ENCODE results near the gene PDCD4. TPM values are rescaled to one million over a fixed set of nuclear protein-coding genes. Genes with fewer than 3 reads are reported as not detected.
A peak's percentile ranks its signal among the peaks of the same experiment; 100 is the strongest.

The PDCD4 gene
- total and polyA plus RNA-seq, 2 of the 13 experiments (the other 11 are each of a cell fraction or from before 2014, with no cell fraction given): 22.8 to 56.2 TPM

GRCh38 chr10:110845756-110846620, 25.7 kb upstream of the PDCD4 start (continued):
- TF ChIP-seq DNMT3B (CRISPR knock-in tag; conservative IDR thresholded peaks at IDR 0.05) (no peak), CCAR2 (optimal IDR thresholded peaks at IDR 0.05; ENCODE audit: low read depth, low read length) (no peak), RXRB (CRISPR knock-in tag; IDR thresholded peaks at IDR 0.05; ENCODE audit: borderline replicate concordance) (peak; percentile 94), BRF2 (CRISPR knock-in tag; IDR thresholded peaks at IDR 0.05) (no peak), ZNF790 (CRISPR knock-in tag; IDR thresholded peaks at IDR 0.05; ENCODE audit: borderline replicate concordance) (no peak), POLR2AphosphoS5 (IDR thresholded peaks at IDR 0.05; ENCODE audit: low read depth, low read length) (peak; percentile 53; the same call in 1 of the 2 replicates), NFE2 (CRISPR knock-in tag; IDR thresholded peaks at IDR 0.05) (no peak), NFE2L2 (IDR thresholded peaks at IDR 0.05; ENCODE audit: low read length) (no peak), ZNF281 (CRISPR knock-in tag; IDR thresholded peaks at IDR 0.05; ENCODE audit: borderline replicate concordance) (peak; percentile 19; the same call in 1 of the 2 replicates), FOXA3 (CRISPR knock-in tag; IDR thresholded peaks at IDR 0.05) (peak; percentile 86), ZNF549 (CRISPR knock-in tag; IDR thresholded peaks at IDR 0.05) (no peak), CHCHD3 (CRISPR knock-in tag; IDR thresholded peaks at IDR 0.05) (no peak), TBX3 (IDR thresholded peaks at IDR 0.05; ENCODE audit: borderline replicate concordance) (peak; percentile 59; the same call in 1 of the 2 replicates), ZNF609 (CRISPR knock-in tag; IDR thresholded peaks at IDR 0.05; ENCODE audit: borderline replicate concordance) (peak; percentile 79; the same call in 1 of the 2 replicates), ZNF850 (CRISPR knock-in tag; conservative IDR thresholded peaks at IDR 0.05) (no peak), ZNF574 (CRISPR knock-in tag; IDR thresholded peaks at IDR 0.05) (peak; percentile 51; the same call in 1 of the 2 replicates), ZNF788 (CRISPR knock-in tag; IDR thresholded peaks at IDR 0.05; ENCODE audit: borderline replicate concordance) (0 out of 2 replicates have a peak, but pooled peaks have one; percentile 46)
